HepG2 (cell line): ENCODE measurements around the gene SLC24A4. TPM values are rescaled to one million over a fixed set of nuclear protein-coding genes. Genes with fewer than 3 reads are reported as not detected.

Experiments used
- ATAC-seq: fragments of 200-7000 bp; cut with Tn5 transposase; 3 replicates; pipeline ENCODE4 v1.9.1; 2020; ENCODE audit warnings: mild to moderate bottlenecking, moderate library complexity
- BruUV-seq: library from RNA; stranded (reverse); fragments of 400-500 nt; replicated peaks from 2 replicates; lab custom pipeline; 2021; lab: Mats Ljungman, UMichigan
- CTCF ChIA-PET: fragments of 300-600 bp; formaldehyde crosslinking; extraction: SDS; loops from one replicate; lab custom pipeline; 2021; ENCODE audit warnings: low total read pairs, inconsistent platforms, low intra/inter-chr PET ratio; lab: Yijun Ruan, JAX
- POLR2A ChIA-PET: fragments of 350-600 bp; sonication (Branson Sonifier 250); formaldehyde crosslinking; loops from one replicate; lab custom pipeline; 2020; ENCODE audit warnings: antibody characterized with exemption, inconsistent platforms; lab: Yijun Ruan, JAX
- DNase-seq: peaks from one replicate; pipeline ENCODE4 v3.0.0-alpha.2; 2015; ENCODE audit warnings: low spot score
- FAIRE-seq: peaks from 3 replicates; lab custom pipeline; 2011; peaks lifted over from hg19 to GRCh38; lab: Jason Lieb, UNC
- H2AFZ ChIP-seq: one replicate; pipeline ENCODE4 v1.6.1; 2011; ENCODE audit warnings: low read length, inconsistent platforms
- H3K27ac ChIP-seq: fragments of 300-600 bp; 3 replicates; pipeline ENCODE4 v1.8.0; 2011; ENCODE audit warnings: mixed run types, mild to moderate bottlenecking, mixed read lengths, low read length, inconsistent platforms; ENCODE audit not compliant: insufficient read depth; ENCODE audit errors: extremely low read length
- H3K27me3 ChIP-seq, 2 experiments: fragments of 200-600 bp in 1 of 2; 2 replicates in 1 of 2; 3 replicates in 1 of 2; pipeline versions ENCODE4 v1.6.0 to v1.8.0; 2011; ENCODE audit warnings: low read length in 2 of 2, mild to moderate bottlenecking in 2 of 2, moderate library complexity in 2 of 2, inconsistent platforms in 1 of 2; ENCODE audit not compliant: insufficient read depth in 2 of 2, control insufficient read depth in 1 of 2
- H3K36me3 ChIP-seq, 2 experiments: fragments of 200-600 bp in 1 of 2; replicated peaks in 1 of 2; 2 replicates in 1 of 2; 3 replicates in 1 of 2; pipeline versions ENCODE4 v1.5.1 to v1.8.0; 2011; ENCODE audit warnings: low read length in 2 of 2, inconsistent platforms in 1 of 2; ENCODE audit not compliant: insufficient read depth in 2 of 2, control insufficient read depth in 1 of 2
- H3K4me1 ChIP-seq: 2 replicates; pipeline ENCODE4 v1.5.1; 2012; ENCODE audit warnings: low read length, inconsistent platforms; ENCODE audit not compliant: insufficient read depth
- H3K4me2 ChIP-seq: 2 replicates; pipeline ENCODE4 v1.6.0; 2011; ENCODE audit warnings: low read depth, low read length, inconsistent platforms
- H3K4me3 ChIP-seq, 3 experiments: fragments of 200-600 bp in 1 of 3; sonication (generic), shearing (Covaris generic) in 1 of 3; replicated peaks in 1 of 3; 2 replicates each; pipeline ENCODE4 v1.5.1; 2011 to 2016; ENCODE audit warnings: low read length in 3 of 3, inconsistent platforms in 2 of 3, low read depth in 2 of 3, mild to moderate bottlenecking in 2 of 3, control low read depth in 1 of 3, mixed read lengths in 1 of 3; ENCODE audit not compliant: insufficient read depth in 1 of 3
- H3K79me2 ChIP-seq: one replicate; pipeline ENCODE4 v1.6.1; 2011; ENCODE audit warnings: low read length, inconsistent platforms; ENCODE audit not compliant: insufficient read depth
- H3K9ac ChIP-seq: 2 replicates; pipeline ENCODE4 v1.6.0; 2011; ENCODE audit warnings: mild to moderate bottlenecking, low read depth, low read length, inconsistent platforms; ENCODE audit not compliant: insufficient read depth
- H3K9me3 ChIP-seq: 2 replicates; pipeline ENCODE4 v1.5.1; 2012; ENCODE audit warnings: mild to moderate bottlenecking, low read length
- H4K20me1 ChIP-seq: 2 replicates; pipeline ENCODE4 v1.6.0; 2011; ENCODE audit warnings: inconsistent platforms, mild to moderate bottlenecking, low read length, moderate library complexity; ENCODE audit not compliant: insufficient read depth
- MXD4 ChIP-seq: IDR thresholded peaks from 2 replicates; pipeline ENCODE4 v1.6.1; 2016; ENCODE audit warnings: mild to moderate bottlenecking, missing biosample characterization, missing genetic modification reagents
- NPAS2 ChIP-seq: sonication (generic); formaldehyde crosslinking; IDR thresholded peaks from 2 replicates; pipeline ENCODE4 v1.8.0; 2022; ENCODE audit warnings: mild to moderate bottlenecking, missing genetic modification reagents, borderline replicate concordance
- SRSF9 ChIP-seq: fragments of 200-400 bp; formaldehyde crosslinking; IDR thresholded peaks from 2 replicates; pipeline ENCODE4 v1.6.1; 2018; ENCODE audit warnings: borderline replicate concordance, mild to moderate bottlenecking, low read depth, low read length; ENCODE audit not compliant: insufficient read depth, poor library complexity, severe bottlenecking
- STAG1 ChIP-seq: sonication (generic); formaldehyde crosslinking; IDR thresholded peaks from 2 replicates; pipeline ENCODE4 v1.4.0; 2020; ENCODE audit warnings: missing genetic modification reagents
- TCF7 ChIP-seq: sonication (generic); IDR thresholded peaks from 2 replicates; pipeline ENCODE4 v1.6.1; 2016; ENCODE audit warnings: antibody characterized with exemption, low read depth
- THAP11 ChIP-seq: IDR thresholded peaks from 2 replicates; pipeline ENCODE4 v1.6.1; 2016; ENCODE audit warnings: missing biosample characterization, missing genetic modification reagents
- ZNF3 ChIP-seq: IDR thresholded peaks from 2 replicates; pipeline ENCODE4 v1.7.0; 2017; ENCODE audit warnings: inconsistent platforms
- ZNF512B ChIP-seq: sonication (generic); formaldehyde crosslinking; IDR thresholded peaks from 2 replicates; pipeline ENCODE4 v1.5.1; 2020; ENCODE audit warnings: missing genetic modification reagents, mild to moderate bottlenecking, borderline replicate concordance
- WGBS: methylation state at CpG from one replicate; pipeline ENCODE4 v1.1.6; 2017; ENCODE audit warnings: low lambda C conversion rate; 5-methylcytosine and 5-hydroxymethylcytosine counted together
- in situ Hi-C: cut with HindIII; loops from 2 replicates; pipeline ENCODE4 v1.10.0; 2017; ENCODE audit warnings: low pct_unique_long_range_greater_than_20kb; ENCODE audit not compliant: extremely low pct_ligation_motif_present
- intact Hi-C: fragments of 100-400 bp; cut with micrococcal nuclease; formaldehyde crosslinking; loops from one replicate; pipeline ENCODE4 v1.10.0; 2022; ENCODE audit not compliant: unreplicated experiment
- polyA plus RNA-seq, 8 experiments: library from polyadenylated mRNA; depleted of rRNA in 3 of 8; stranded (reverse) in 7 of 8; unstranded in 1 of 8; fragments of >200 nt; fragmentation: Illumina TruSeq in 4 of 8; extraction: Trizol in 4 of 8; gene quantifications; 2 replicates each; pipeline versions ENCODE4 v1.2.1 to v1.2.3, GENCODE V29; 2011 to 2016; ENCODE audit warnings: low read depth in 4 of 8, missing spikeins in 1 of 8, mixed read lengths in 1 of 8; ENCODE audit not compliant: insufficient read depth in 1 of 8
- total RNA-seq, 5 experiments: library from RNA; depleted of rRNA; stranded (reverse); fragments of >200 nt; fragmentation: Illumina TruSeq; extraction: Trizol; gene quantifications; 2 replicates each; pipeline ENCODE4 v1.2.3, GENCODE V29; 2016; ENCODE audit warnings: low read depth in 1 of 5
- TF ChIP-seq, protein P1 (sequence below): sonication (generic); formaldehyde crosslinking; IDR thresholded peaks from 2 replicates; pipeline ENCODE4 v1.4.0; 2020; ENCODE audit warnings: missing genetic modification reagents, borderline replicate concordance
- TF ChIP-seq, protein P2 (sequence below): sonication (generic); formaldehyde crosslinking; IDR thresholded peaks from 2 replicates; pipeline ENCODE4 v1.5.0; 2020; ENCODE audit warnings: missing genetic modification reagents, mild to moderate bottlenecking, borderline replicate concordance
- TF ChIP-seq, protein P3 (sequence below): sonication (generic); formaldehyde crosslinking; IDR thresholded peaks from 2 replicates; pipeline ENCODE4 v1.4.0; 2020; ENCODE audit warnings: missing genetic modification reagents, borderline replicate concordance

The SLC24A4 gene
- total and polyA plus RNA-seq, 2 of the 13 experiments (the other 11 are each of a cell fraction or from before 2014, with no cell fraction given) = not detected

DNA sequence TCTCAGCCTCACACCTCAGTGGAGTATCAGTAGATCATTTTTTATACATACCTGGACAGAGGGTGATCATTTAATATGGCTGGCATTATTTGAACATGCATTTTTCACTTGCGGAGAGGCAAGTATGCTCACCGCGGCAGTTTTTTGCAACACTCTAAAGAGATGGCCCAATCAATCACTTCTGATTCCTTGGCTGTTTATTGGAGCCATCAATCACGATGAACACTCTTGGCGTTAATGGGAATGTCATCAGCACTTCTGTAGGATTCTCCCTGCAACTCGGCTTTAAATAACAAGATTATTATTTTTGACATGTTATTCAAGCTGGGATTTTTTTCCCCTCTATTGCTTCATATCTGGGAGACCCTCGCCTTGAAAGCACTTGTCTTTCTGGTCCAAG lies 46.9 kb upstream of the SLC24A4 start:
- ATAC-seq = no peak
- Histone ChIP-seq H3K9ac (no peak overlapping the region), H3K4me2 (no peak overlapping the region), H3K4me1 (no peaks in the 10 kb centered on the region), H2AFZ (no peak overlapping the region), H3K9me3 (no peaks in the 10 kb centered on the region), H3K27ac (no peak overlapping the region), H3K36me3 (no peaks in the 10 kb centered on the region), H4K20me1 (no peaks in the 10 kb centered on the region), H3K4me3 (no peak overlapping the region), H3K79me2 (no peaks in the 10 kb centered on the region), H3K27me3 (peaks cover 0 to 14% of the 10 kb centered on the region in 2 experiments; a peak in 3 of 5 replicates)
- intact Hi-C loops = no loop called here
- FAIRE-seq = no peak
- in situ Hi-C loops = no loop called here
- ChIA-PET POLR2A (no interaction called here), CTCF (no interaction called here)
- TF ChIP-seq ZNF512B (CRISPR knock-in tag) = no peak
- TF ChIP-seq THAP11 (CRISPR knock-in tag) = no peak
- TF ChIP-seq, protein P1, sequence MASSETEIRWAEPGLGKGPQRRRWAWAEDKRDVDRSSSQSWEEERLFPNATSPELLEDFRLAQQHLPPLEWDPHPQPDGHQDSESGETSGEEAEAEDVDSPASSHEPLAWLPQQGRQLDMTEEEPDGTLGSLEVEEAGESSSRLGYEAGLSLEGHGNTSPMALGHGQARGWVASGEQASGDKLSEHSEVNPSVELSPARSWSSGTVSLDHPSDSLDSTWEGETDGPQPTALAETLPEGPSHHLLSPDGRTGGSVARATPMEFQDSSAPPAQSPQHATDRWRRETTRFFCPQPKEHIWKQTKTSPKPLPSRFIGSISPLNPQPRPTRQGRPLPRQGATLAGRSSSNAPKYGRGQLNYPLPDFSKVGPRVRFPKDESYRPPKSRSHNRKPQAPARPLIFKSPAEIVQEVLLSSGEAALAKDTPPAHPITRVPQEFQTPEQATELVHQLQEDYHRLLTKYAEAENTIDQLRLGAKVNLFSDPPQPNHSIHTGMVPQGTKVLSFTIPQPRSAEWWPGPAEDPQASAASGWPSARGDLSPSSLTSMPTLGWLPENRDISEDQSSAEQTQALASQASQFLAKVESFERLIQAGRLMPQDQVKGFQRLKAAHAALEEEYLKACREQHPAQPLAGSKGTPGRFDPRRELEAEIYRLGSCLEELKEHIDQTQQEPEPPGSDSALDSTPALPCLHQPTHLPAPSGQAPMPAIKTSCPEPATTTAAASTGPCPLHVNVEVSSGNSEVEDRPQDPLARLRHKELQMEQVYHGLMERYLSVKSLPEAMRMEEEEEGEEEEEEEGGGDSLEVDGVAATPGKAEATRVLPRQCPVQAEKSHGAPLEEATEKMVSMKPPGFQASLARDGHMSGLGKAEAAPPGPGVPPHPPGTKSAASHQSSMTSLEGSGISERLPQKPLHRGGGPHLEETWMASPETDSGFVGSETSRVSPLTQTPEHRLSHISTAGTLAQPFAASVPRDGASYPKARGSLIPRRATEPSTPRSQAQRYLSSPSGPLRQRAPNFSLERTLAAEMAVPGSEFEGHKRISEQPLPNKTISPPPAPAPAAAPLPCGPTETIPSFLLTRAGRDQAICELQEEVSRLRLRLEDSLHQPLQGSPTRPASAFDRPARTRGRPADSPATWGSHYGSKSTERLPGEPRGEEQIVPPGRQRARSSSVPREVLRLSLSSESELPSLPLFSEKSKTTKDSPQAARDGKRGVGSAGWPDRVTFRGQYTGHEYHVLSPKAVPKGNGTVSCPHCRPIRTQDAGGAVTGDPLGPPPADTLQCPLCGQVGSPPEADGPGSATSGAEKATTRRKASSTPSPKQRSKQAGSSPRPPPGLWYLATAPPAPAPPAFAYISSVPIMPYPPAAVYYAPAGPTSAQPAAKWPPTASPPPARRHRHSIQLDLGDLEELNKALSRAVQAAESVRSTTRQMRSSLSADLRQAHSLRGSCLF (CRISPR knock-in tag) = no peak
- TF ChIP-seq MXD4 (CRISPR knock-in tag) = no peak
- no peak for TF ChIP-seq NPAS2 (CRISPR knock-in tag)
- TF ChIP-seq SRSF9 = no peak
- TF ChIP-seq, protein P2, sequence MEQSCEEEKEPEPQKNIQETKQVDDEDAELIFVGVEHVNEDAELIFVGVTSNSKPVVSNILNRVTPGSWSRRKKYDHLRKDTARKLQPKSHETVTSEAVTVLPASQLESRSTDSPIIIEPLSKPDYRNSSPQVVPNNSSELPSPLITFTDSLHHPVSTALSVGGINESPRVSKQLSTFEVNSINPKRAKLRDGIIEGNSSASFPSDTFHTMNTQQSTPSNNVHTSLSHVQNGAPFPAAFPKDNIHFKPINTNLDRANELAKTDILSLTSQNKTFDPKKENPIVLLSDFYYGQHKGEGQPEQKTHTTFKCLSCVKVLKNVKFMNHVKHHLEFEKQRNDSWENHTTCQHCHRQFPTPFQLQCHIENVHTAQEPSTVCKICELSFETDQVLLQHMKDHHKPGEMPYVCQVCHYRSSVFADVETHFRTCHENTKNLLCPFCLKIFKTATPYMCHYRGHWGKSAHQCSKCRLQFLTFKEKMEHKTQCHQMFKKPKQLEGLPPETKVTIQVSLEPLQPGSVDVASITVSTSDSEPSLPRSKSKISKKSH (CRISPR knock-in tag) = no peak
- TF ChIP-seq, protein P3, sequence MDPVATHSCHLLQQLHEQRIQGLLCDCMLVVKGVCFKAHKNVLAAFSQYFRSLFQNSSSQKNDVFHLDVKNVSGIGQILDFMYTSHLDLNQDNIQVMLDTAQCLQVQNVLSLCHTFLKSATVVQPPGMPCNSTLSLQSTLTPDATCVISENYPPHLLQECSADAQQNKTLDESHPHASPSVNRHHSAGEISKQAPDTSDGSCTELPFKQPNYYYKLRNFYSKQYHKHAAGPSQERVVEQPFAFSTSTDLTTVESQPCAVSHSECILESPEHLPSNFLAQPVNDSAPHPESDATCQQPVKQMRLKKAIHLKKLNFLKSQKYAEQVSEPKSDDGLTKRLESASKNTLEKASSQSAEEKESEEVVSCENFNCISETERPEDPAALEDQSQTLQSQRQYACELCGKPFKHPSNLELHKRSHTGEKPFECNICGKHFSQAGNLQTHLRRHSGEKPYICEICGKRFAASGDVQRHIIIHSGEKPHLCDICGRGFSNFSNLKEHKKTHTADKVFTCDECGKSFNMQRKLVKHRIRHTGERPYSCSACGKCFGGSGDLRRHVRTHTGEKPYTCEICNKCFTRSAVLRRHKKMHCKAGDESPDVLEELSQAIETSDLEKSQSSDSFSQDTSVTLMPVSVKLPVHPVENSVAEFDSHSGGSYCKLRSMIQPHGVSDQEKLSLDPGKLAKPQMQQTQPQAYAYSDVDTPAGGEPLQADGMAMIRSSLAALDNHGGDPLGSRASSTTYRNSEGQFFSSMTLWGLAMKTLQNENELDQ (CRISPR knock-in tag) = no peak
- no peak for TF ChIP-seq STAG1 (CRISPR knock-in tag)
- no peak for TF ChIP-seq ZNF3 (CRISPR knock-in tag)
- TF ChIP-seq TCF7 = no peak
- BruUV-seq = no TSS peak
- DNase-seq = no peak
- 39% methylated on average over 7 of the region's 7 CpGs for WGBS
